Endodermal cell (in vitro differentiated cells): ENCODE measurements around the gene RNU1-3. TPM values are rescaled to one million over a fixed set of nuclear protein-coding genes. Genes with fewer than 3 reads are reported as not detected.
A peak's percentile ranks its signal among the peaks of the same experiment; 100 is the strongest.
"Not testable (repeated sequence)": the region's sequence is repeated elsewhere in the genome, so short reads cannot be mapped to it uniquely, and the experiment has no call there.

ENCODE experiments used
- DNase-seq: peaks from one replicate; pipeline ENCODE4 v3.0.0-alpha.2; 2017
- H3K27ac ChIP-seq: 2 replicates; pipeline ENCODE4 v1.5.1; 2013; ENCODE audit warnings: mild to moderate bottlenecking, low read depth, low read length, moderate library complexity
- H3K27me3 ChIP-seq: 2 replicates; pipeline ENCODE4 v1.6.1; 2013; ENCODE audit warnings: mild to moderate bottlenecking, low read length, moderate library complexity; ENCODE audit not compliant: insufficient read depth, control insufficient read depth, poor library complexity, severe bottlenecking
- H3K36me3 ChIP-seq: 2 replicates; pipeline ENCODE4 v1.7.0; 2013; ENCODE audit warnings: mild to moderate bottlenecking, low read length, moderate library complexity; ENCODE audit not compliant: control insufficient read depth, insufficient read depth
- H3K4me1 ChIP-seq: one replicate; pipeline ENCODE4 v1.7.0; 2013; ENCODE audit warnings: low read length; ENCODE audit not compliant: control insufficient read depth, insufficient read depth
- H3K4me3 ChIP-seq: 2 replicates; pipeline ENCODE4 v1.5.1; 2013; ENCODE audit warnings: mild to moderate bottlenecking, low read length, moderate library complexity
- H3K9ac ChIP-seq: 2 replicates; pipeline ENCODE4 v1.6.1; 2013; ENCODE audit warnings: mild to moderate bottlenecking, low read length, moderate library complexity; ENCODE audit not compliant: poor library complexity, severe bottlenecking; ENCODE audit errors: extremely low read depth
- H3K9me3 ChIP-seq: 2 replicates; pipeline ENCODE4 v1.6.1; 2013; ENCODE audit warnings: mild to moderate bottlenecking, low read length, moderate library complexity; ENCODE audit not compliant: control insufficient read depth
- H3K27ac Mint-ChIP-seq: 2 replicates; pipeline ENCODE4 v1.8.0; 2020; ENCODE audit warnings: mixed read lengths
- H3K27me3 Mint-ChIP-seq: 2 replicates; pipeline ENCODE4 v1.8.0; 2021; ENCODE audit warnings: mild to moderate bottlenecking, mixed read lengths; ENCODE audit not compliant: insufficient read depth
- H3K36me3 Mint-ChIP-seq: 2 replicates; pipeline ENCODE4 v1.8.0; 2020; ENCODE audit warnings: low read depth, mixed read lengths
- H3K4me1 Mint-ChIP-seq: 2 replicates; pipeline ENCODE4 v1.8.0; 2020; ENCODE audit warnings: mixed read lengths
- H3K4me3 Mint-ChIP-seq: 2 replicates; pipeline ENCODE4 v1.8.0; 2020; ENCODE audit warnings: mild to moderate bottlenecking, moderate library complexity, mixed read lengths
- H3K9me3 Mint-ChIP-seq: 2 replicates; pipeline ENCODE4 v1.8.0; 2020; ENCODE audit warnings: mild to moderate bottlenecking, mixed read lengths
- WGBS, 2 experiments: methylation state at CpG; one replicate each; pipeline versions ENCODE4 v1.1.5 to v1.1.7; 2013; ENCODE audit warnings: missing lambda C conversion rate in 2 of 2, mixed read lengths in 1 of 2; ENCODE audit not compliant: insufficient coverage in 1 of 2, insufficient read length in 1 of 2; 5-methylcytosine and 5-hydroxymethylcytosine counted together
- total RNA-seq, 2 donors: library from RNA; stranded (reverse); fragmentation: NEBNext Ultra II Directional in 1 of 2; extraction: Animal tissue kit (Norgen Biotek cat#: 25700) in 1 of 2; gene quantifications; 2 replicates in 1 of 2; 3 replicates in 1 of 2; pipeline ENCODE4 v1.2.1, GENCODE V29; 2021
- TF ChIP-seq, protein P1 (sequence below): fragments of 200-600 bp; sonication (generic); conservative IDR thresholded peaks from 2 replicates; pipeline ENCODE4 v1.5.0; 2021; ENCODE audit warnings: antibody characterized with exemption, mild to moderate bottlenecking

Gene RNU1-3
- total RNA-seq, 2 donors from 2014 or later, result 2,483 to 3,611 TPM

DNA sequence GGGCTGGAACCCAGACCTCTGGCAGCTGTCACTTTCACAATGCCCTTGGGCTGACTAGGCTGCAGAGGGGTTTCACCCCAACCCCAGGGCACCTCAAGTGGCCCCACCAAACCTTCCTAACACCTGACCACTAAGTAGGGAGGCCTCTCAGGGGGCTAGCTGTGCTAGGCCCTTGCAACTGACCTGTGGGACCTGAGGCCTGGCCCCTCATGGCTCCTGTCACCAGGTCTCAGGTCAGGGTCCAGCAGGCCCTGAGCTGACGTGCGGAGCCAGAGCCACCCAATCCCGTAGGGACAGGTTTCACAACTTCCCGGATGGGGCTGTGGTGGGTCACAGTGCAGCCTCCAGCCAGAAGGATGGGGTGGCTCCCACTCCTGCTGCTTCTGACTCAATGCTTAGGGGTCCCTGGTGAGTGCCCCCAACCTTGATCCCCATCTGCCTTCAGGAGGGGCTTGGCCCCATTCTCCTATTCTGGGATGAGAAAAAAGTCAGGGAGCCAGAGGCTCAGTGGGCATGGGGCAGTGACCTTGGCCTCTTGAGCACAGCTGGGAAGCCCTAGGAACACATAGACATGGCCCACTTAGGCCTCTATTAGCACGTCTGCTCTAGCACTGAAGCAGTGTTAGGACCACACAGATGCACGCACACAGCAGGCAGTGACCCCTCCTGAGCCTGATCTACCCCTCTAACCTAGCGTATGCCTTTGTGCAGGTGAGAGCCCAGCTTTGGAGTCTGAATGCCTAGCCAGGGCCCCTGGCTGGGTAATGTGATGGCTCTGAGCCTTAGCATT lies 21.3 kb downstream of the RNU1-3 start:
- not testable (repeated sequence) for H3K9ac ChIP-seq, H3K27ac ChIP-seq, H3K4me1 ChIP-seq, H3K27ac Mint-ChIP-seq, H3K36me3 Mint-ChIP-seq, H3K9me3 Mint-ChIP-seq, H3K27me3 ChIP-seq, H3K4me3 Mint-ChIP-seq, H3K4me1 Mint-ChIP-seq, H3K36me3 ChIP-seq, H3K9me3 ChIP-seq
- peak; percentile 77 for DNase-seq
- H3K4me3 ChIP-seq, result peak overlapping the region; percentile 91
- WGBS, 2 experiments, result 95% methylated on average over 7 of the region's 7 CpGs; no CpG with 5 or more reads in 1 of the 2 experiments
- peaks cover 14% of the 10 kb centered on the region for H3K27me3 Mint-ChIP-seq

DNA sequence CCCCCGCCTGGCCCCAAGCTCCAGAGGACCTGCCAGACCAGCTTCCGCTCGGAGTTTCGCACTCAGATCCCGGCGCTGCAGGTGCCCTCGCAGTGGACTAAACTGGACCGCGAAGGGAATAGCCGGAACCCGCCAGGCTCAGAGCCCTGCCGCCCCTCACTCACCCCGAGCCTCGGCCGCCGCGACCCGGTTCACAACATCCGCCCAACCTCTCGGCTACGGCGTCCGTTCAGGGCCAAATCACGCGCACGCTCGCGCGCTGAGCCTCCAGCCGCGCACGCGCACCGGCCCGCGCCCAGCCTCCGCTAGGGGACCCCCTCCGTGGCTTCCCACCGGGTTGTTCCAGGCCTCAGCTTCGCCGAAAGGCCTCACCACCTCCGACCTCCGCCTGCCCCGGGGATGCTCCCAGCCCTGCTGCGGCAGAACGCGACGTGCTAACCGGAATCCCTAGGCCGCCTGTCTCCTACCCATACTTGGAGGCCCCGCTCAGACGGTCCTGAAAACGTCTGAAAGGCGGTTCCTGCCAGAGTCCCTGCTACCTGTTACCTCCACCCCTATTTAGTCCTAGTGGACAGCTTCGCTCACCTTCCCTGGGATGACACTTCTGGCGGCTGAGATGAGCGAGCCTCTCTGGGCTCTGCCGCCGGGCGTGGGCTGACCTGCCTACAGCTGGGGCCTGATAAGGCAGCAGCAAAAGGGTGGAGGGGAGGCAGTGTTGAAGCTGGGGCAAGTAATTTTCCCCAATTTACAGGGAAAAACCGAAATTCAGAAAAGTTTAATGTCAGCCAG lies 22.1 kb downstream of the RNU1-3 start:
- peaks cover 14% of the 10 kb centered on the region for H3K27me3 Mint-ChIP-seq
- H3K27me3 ChIP-seq, H3K27ac Mint-ChIP-seq, H3K4me1 Mint-ChIP-seq, H3K9me3 ChIP-seq, H3K9me3 Mint-ChIP-seq, H3K36me3 Mint-ChIP-seq, H3K4me3 Mint-ChIP-seq, H3K36me3 ChIP-seq, H3K4me1 ChIP-seq: not testable (repeated sequence)
- DNase-seq, result peak; percentile 100
- Histone ChIP-seq H3K27ac (peak overlapping the region; percentile 5), H3K4me3 (peak overlapping the region; percentile 91), H3K9ac (peak overlapping the region; percentile 74)
- TF ChIP-seq, protein P1, sequence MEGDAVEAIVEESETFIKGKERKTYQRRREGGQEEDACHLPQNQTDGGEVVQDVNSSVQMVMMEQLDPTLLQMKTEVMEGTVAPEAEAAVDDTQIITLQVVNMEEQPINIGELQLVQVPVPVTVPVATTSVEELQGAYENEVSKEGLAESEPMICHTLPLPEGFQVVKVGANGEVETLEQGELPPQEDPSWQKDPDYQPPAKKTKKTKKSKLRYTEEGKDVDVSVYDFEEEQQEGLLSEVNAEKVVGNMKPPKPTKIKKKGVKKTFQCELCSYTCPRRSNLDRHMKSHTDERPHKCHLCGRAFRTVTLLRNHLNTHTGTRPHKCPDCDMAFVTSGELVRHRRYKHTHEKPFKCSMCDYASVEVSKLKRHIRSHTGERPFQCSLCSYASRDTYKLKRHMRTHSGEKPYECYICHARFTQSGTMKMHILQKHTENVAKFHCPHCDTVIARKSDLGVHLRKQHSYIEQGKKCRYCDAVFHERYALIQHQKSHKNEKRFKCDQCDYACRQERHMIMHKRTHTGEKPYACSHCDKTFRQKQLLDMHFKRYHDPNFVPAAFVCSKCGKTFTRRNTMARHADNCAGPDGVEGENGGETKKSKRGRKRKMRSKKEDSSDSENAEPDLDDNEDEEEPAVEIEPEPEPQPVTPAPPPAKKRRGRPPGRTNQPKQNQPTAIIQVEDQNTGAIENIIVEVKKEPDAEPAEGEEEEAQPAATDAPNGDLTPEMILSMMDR, result peak; percentile 77
- WGBS, 2 experiments, result 5 to 7% methylated on average over 51 to 61 of the region's 61 CpGs

DNA sequence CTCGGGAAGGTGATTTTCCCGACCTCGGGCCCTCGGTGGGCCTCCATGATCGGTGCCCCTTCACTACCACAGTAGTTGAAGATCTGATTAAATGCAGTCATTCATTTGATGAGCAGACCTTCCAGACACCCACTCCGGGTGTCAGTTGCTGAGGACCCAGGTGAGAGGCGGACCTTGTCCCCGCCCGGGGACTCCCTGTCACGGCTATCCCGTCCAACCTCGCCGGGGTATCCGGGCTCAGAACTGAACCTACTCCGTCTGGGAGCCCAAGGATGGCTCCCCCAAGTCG lies 22.6 kb downstream of the RNU1-3 start:
- DNase-seq, result no peak
- H3K36me3 ChIP-seq, result no peaks in the 10 kb centered on the region
- peak overlapping the region; percentile 5 for H3K27ac ChIP-seq
- no peaks in the 10 kb centered on the region for H3K9me3 ChIP-seq
- H3K9ac ChIP-seq, result peak overlapping the region; percentile 74
- peak overlapping the region; percentile 91 for H3K4me3 ChIP-seq
- peaks cover 8% of the 10 kb centered on the region for H3K27me3 ChIP-seq
- no peak overlapping the region for H3K4me3 Mint-ChIP-seq
- peaks cover 12% of the 10 kb centered on the region for H3K27me3 Mint-ChIP-seq
- H3K4me1 Mint-ChIP-seq, result no peaks in the 10 kb centered on the region
- no peak overlapping the region for H3K27ac Mint-ChIP-seq
- TF ChIP-seq, protein P1, result no peak
- H3K9me3 Mint-ChIP-seq, result no peaks in the 10 kb centered on the region
- H3K36me3 Mint-ChIP-seq, result no peaks in the 10 kb centered on the region
- WGBS, 2 experiments, result 1 to 4% methylated on average over 15 to 16 of the region's 16 CpGs
- H3K4me1 ChIP-seq, result peaks cover 6% of the 10 kb centered on the region

DNA sequence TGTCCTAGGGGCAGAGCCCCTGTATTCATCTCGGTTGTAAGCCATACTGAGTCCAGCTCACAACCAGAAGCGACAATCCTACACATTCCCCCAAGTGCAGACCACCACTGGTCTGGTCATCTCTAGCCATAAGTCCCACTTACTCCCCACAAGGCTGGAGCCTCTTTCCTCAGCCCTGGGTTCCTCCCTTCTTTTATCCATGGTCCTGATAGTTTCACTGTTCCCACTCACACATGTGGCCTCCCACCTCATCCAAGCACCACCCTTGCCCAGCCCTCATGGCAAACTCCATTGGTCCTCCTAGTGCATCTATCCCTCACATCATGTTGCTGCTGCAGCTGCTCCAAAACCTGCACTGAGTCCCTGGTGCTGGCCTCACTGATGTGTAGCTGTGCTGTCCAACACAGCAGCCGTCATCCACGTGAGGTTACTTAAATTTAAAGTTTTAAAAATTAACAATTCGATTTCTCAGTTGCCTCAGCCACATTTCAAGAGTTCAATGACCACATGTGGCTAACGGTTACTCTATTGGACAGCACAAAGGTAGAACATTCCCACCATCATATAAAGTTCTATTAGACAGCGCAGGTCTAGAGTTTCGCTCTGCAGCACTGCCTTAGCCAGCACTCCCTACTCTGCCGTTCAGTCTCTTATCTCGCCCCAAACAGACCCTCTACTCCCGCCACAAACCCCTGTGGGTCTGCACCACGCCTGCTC lies 23.1 kb downstream of the RNU1-3 start:
- H3K36me3 Mint-ChIP-seq, H3K36me3 ChIP-seq, H3K27ac ChIP-seq, H3K9me3 Mint-ChIP-seq, H3K27ac Mint-ChIP-seq, H3K9me3 ChIP-seq, H3K4me1 ChIP-seq, H3K4me1 Mint-ChIP-seq, H3K4me3 Mint-ChIP-seq, H3K27me3 ChIP-seq: not testable (repeated sequence)
- peak overlapping the region; percentile 74 for H3K9ac ChIP-seq
- peak; percentile 70 for DNase-seq
- H3K27me3 Mint-ChIP-seq, result peaks cover 11% of the 10 kb centered on the region
- WGBS, 2 experiments, result 53 to 55% methylated on average over 10 to 12 of the region's 12 CpGs
- H3K4me3 ChIP-seq, result peak overlapping the region; percentile 91

DNA sequence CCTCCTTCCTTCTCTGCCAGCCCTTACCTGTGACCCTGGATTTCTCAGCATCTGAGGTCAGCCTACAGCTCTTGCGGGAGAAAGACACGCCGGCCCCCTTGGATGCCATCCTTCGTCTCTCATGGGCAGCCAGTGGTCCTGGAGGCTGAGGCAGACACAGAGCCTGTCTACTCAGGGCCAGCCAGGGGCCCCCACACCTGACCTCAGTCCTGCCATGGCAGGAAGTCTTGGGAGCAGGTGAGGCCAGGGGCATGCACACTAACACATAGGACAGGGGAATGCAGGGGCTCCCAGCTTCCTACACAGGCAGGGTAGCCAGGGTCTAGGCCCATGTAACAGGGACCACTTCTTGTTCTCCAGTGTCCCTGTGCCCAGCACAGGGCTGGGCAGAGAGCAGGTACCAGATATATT lies 23.7 kb downstream of the RNU1-3 start:
- not testable (repeated sequence) for H3K27ac Mint-ChIP-seq, H3K36me3 ChIP-seq, H3K36me3 Mint-ChIP-seq, H3K9me3 Mint-ChIP-seq, H3K4me1 Mint-ChIP-seq, H3K4me3 Mint-ChIP-seq, H3K9ac ChIP-seq, H3K27ac ChIP-seq, H3K27me3 ChIP-seq, H3K9me3 ChIP-seq, H3K27me3 Mint-ChIP-seq
- peak; percentile 70 for DNase-seq
- H3K4me1 ChIP-seq, result peaks cover 11% of the 10 kb centered on the region
- H3K4me3 ChIP-seq, result peak overlapping the region; percentile 91
- WGBS, 2 experiments, result 96% methylated on average over 4 of the region's 4 CpGs
